ENCODE measurements around the gene RAB11FIP3.
A peak's percentile ranks its signal among the peaks of the same experiment; 100 is the strongest.

RAB11FIP3 gene

DNA sequence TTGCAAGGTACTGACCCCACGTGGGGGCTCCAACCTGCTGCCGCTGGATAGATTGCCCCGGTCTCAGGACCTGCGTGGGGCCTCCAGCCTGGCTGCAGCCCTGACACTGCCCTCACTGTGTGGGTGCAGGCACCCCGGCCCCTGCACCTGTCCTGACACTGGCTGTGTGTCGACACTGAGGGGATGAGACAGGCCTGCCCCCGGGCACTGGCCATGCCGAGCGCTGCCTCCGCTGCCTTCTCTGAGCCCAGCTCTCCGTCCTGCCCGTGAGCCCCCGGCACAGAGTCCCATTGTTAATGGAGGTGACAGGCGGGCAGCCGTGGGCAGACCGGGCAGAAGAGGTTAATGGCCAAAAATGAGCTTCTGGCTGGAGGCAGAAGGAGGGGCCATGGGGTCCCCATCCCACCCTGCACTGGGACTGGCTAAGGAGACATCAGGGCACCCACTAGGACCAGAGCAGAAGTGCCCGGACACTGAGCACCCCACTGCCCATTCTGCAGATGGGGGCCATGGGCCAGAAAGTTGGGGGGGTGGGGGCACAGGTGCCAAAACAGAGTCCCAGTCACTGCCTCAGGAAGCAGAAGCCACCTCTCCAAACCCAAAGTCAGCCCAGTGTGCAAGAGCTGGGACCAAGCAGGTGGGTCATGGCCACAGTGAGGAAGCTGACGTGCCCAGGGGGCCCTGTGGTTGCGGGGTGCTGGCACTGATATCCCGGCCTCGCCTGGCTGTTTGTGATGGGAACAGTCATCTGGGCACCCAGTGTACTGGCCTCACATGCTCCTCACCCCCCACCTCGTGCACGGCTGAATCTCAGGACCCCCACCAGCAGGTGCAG lies 132.2 kb downstream of the RAB11FIP3 start:
- Histone ChIP-seq H3K27ac (no peak overlapping the region), H3K4me3 (no peak overlapping the region)
- DNase-seq (ENCODE audit: low spot score): no peak
- TF ChIP-seq, protein P1, sequence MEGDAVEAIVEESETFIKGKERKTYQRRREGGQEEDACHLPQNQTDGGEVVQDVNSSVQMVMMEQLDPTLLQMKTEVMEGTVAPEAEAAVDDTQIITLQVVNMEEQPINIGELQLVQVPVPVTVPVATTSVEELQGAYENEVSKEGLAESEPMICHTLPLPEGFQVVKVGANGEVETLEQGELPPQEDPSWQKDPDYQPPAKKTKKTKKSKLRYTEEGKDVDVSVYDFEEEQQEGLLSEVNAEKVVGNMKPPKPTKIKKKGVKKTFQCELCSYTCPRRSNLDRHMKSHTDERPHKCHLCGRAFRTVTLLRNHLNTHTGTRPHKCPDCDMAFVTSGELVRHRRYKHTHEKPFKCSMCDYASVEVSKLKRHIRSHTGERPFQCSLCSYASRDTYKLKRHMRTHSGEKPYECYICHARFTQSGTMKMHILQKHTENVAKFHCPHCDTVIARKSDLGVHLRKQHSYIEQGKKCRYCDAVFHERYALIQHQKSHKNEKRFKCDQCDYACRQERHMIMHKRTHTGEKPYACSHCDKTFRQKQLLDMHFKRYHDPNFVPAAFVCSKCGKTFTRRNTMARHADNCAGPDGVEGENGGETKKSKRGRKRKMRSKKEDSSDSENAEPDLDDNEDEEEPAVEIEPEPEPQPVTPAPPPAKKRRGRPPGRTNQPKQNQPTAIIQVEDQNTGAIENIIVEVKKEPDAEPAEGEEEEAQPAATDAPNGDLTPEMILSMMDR (IDR thresholded peaks at IDR 0.05): no peak

DNA sequence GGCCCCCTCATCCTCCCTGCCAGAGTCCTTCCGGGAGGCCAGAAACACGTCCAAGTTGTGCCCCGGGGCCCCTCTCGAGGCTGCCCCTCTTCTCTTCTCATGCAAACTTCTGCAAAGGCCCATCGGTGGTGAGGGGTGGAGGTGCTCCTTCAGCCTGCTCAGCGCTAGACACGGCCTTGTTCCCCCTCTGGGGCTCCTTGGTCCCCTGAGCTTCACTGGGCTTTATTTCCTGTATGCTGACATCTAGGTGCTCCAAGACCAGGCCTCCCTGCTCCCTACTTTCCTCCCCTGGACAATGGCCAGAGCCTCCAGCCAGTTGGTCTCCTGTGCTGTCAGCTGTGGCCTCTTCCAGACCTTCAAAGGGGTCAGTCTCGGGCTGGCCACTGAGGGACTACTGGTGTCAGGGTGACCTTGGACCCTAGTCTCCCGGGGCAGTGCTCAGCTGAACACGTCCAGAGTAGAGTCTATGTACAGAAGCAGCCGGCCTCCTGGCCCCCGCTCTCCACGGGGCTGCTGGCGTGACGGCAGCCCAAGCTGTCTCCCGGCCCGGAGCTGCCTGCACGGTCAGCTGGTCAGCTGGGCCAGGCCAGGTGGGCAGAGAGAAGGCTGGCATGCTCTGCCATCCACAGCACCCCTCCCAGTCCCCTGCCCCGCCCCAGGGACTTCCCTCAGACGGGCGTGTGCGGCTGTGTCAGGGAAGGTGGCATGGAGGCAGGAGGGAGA lies 133.0 kb downstream of the RAB11FIP3 start:
- H3K27ac ChIP-seq: no peak overlapping the region
- TF ChIP-seq, protein P1 (IDR thresholded peaks at IDR 0.05): no peak
- no peak for DNase-seq (ENCODE audit: low spot score)
- H3K4me3 ChIP-seq: no peak overlapping the region

DNA sequence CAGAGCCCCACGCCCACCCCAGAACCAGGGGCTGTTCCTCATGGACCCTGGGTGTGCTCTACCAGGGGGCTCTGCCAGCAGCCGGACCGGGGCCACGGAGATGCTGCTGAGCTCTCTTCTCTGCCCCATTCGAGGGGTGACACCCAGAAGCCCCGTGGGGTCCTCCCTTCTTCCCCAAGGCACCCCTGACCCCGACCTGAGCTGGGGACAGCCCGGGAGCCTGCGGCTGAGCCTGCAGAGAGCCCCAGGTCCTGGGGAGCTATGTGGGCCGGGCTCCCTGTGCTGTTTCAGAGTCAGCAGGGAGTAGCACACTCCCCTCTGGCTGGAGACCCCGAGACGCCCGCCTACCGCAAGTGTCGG lies 133.6 kb downstream of the RAB11FIP3 start:
- H3K27ac ChIP-seq: no peak overlapping the region
- no peak overlapping the region for H3K4me3 ChIP-seq
- TF ChIP-seq, protein P1 (IDR thresholded peaks at IDR 0.05): no peak
- DNase-seq (ENCODE audit: low spot score): no peak

DNA sequence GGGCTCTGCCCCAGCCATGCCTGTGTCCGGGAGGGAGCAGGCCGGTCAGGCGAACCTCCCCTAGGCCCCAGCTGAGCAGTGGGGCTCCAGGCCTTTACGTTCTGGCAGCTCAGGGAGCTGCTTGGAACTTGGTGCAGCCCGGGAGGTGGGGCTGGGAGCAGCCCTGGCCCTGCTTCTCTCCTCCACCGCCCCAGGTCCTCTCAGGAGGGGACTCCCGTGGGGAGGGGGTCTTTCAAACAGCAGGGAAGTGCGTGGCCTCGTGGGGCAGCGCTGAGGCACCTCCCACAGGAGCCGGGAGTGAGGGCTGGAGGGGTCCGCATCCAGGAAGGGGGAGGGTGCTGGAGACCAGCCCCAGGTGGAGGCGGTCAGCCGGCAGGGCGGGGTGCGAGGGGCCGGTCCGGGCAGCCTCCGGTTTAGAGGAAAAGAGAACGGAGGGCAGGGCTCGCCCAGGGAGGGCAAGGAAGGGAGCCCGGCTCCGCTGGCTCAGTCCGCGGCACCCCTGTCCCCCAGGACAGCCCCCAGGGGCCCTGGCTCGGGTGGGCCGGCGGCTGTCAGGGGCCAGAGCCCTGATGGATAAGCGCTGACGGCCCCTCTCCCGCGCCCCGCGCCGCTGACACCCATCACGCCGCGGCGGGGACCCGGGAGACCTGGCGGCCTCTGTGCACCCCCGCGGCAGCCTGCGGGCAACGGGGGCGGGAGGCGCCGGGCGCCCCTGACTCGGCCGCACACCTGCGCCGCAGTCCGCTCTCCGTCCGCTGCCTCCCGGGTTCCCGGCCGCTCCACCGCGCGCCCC lies 134.2 kb downstream of the RAB11FIP3 start:
- Histone ChIP-seq H3K27ac (no peak overlapping the region), H3K4me3 (peak overlapping the region; percentile 50)
- DNase-seq (ENCODE audit: low spot score): no peak
- TF ChIP-seq, protein P1 (IDR thresholded peaks at IDR 0.05): no peak

DNA sequence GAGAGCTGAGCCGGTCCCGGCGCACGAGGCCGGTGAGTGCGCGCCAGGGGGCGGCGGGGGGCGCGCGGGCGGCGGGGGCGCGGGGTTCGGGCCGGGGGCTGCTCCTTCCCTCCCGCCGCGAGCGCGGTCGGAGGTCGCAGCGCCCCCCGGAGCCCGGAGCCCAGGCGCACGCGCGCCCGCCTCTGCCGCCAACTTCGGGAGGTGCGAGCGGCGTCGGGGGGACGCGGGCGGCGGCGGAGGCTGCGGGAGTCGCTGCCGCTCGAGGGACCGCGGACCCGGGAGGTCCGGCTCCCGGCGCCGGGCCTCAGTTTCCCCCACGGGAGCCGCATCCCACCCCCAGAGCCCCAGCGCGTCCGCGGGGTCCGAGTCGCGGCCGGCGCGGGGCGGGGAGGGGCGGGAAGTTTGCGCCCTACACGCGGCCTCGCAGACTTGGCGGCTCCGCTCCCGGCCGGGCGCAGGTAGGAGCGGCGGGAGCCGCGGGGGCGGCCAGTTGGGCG lies 134.8 kb downstream of the RAB11FIP3 start, which contains the start of gene PRR35:
Gene PRR35 (plus strand): TSS at position 191 of the 497 bp plus-strand sequence. CDS start 2,901 bp downstream, outside the sequence.
- Histone ChIP-seq H3K4me3 (peak within 1 kb of the TSS; percentile 50), H3K27ac (no peak within 1 kb of the TSS)
- no peak for DNase-seq (ENCODE audit: low spot score)
- TF ChIP-seq, protein P1 (IDR thresholded peaks at IDR 0.05): no peak

DNA sequence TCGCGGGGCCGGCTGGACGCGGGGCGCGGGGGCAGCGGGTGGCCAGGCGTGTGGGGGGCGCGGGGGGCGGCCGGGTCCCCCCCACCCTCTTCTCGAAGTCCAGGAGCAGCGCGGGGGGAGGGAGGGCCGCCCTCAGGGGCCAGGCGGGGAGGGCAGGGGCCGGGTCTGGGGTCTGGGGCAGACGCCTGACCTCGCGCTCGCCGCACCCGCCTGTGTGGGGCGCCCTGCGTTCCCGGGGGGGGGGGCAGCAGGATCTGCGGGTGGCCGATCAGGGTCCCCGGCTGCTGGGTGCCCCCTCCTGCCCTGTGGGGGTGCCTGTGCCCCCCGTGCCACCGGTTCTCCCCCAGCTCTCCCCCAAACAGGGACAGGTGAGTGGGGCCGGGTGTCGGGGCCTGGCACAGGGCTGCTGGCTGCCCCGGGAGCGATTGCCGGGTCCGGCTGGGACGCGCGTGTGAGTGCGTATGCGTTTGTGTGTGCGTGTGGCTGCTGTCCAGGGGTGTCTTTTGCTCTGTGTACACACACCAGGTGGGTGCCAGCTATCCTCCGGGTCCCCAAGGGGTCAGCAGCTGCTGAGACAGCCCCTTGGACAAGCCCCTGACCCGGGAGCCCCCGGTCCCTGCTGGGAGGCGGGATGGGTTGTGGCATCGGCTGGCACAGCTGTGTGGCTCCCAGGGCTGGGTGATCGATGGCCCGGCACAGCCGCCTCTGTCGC lies 135.4 kb downstream of the RAB11FIP3 start:
- no peak for DNase-seq (ENCODE audit: low spot score)
- Histone ChIP-seq H3K27ac (no peak overlapping the region), H3K4me3 (no peak overlapping the region)
- TF ChIP-seq, protein P1 (IDR thresholded peaks at IDR 0.05): no peak

All from coronary artery (tissue), 2 donors.